Loucy (cell line): ENCODE data around the gene PRKAB1.

Experiments used
- H2AFZ ChIP-seq: fragments of 200-600 bp; sonication (generic); 2 replicates; pipeline ENCODE4 v1.6.0; 2016; ENCODE audit warnings: antibody characterized with exemption, mild to moderate bottlenecking, low read length, moderate library complexity
- H3F3A ChIP-seq: fragments of 200-600 bp; 2 replicates; pipeline ENCODE4 v1.6.0; 2016; ENCODE audit warnings: antibody characterized with exemption, low read depth, mild to moderate bottlenecking
- H3K27me3 ChIP-seq: fragments of 200-600 bp; sonication (generic); 2 replicates; pipeline ENCODE4 v1.6.1; 2014; ENCODE audit warnings: low read length, mild to moderate bottlenecking; ENCODE audit not compliant: insufficient read depth, poor library complexity, severe bottlenecking
- H3K36me3 ChIP-seq: fragments of 200-600 bp; sonication (generic); 2 replicates; pipeline ENCODE4 v1.6.1; 2016; ENCODE audit warnings: low read length; ENCODE audit not compliant: insufficient read depth
- H3K4me1 ChIP-seq: fragments of 200-600 bp; sonication (generic); 2 replicates; pipeline ENCODE4 v1.5.1; 2014; ENCODE audit warnings: low read length, mild to moderate bottlenecking; ENCODE audit not compliant: insufficient read depth, poor library complexity, severe bottlenecking
- H3K4me2 ChIP-seq: fragments of 200-600 bp; sonication (generic); 2 replicates; pipeline ENCODE4 v1.6.0; 2014; ENCODE audit warnings: antibody characterized with exemption, low read length, low read depth, mild to moderate bottlenecking; ENCODE audit not compliant: poor library complexity, severe bottlenecking
- H3K4me3 ChIP-seq: fragments of 200-600 bp; sonication (generic); 2 replicates; pipeline ENCODE4 v1.5.1; 2014; ENCODE audit warnings: low read length, mild to moderate bottlenecking, mixed read lengths; ENCODE audit not compliant: poor library complexity, severe bottlenecking
- H3K79me2 ChIP-seq: fragments of 200-600 bp; sonication (generic); 2 replicates; pipeline ENCODE4 v1.6.1; 2014; ENCODE audit warnings: low read length; ENCODE audit not compliant: insufficient read depth
- H3K9ac ChIP-seq: fragments of 200-600 bp; sonication (generic); 2 replicates; pipeline ENCODE4 v1.6.0; 2014; ENCODE audit warnings: mild to moderate bottlenecking, low read depth, low read length, moderate library complexity; ENCODE audit not compliant: poor library complexity, severe bottlenecking
- H3K9me2 ChIP-seq: fragments of 200-600 bp; sonication (generic); replicated peaks from 2 replicates; pipeline ENCODE4 v1.6.1; 2016; ENCODE audit warnings: low read depth, low read length, mixed read lengths
- H3K9me3 ChIP-seq: fragments of 200-600 bp; sonication (generic); 2 replicates; pipeline ENCODE4 v1.6.1; 2014; ENCODE audit warnings: mild to moderate bottlenecking, antibody characterized with exemption, low read length, low read depth; ENCODE audit not compliant: insufficient read depth
- H4K20me1 ChIP-seq: fragments of 200-600 bp; sonication (generic); 2 replicates; pipeline ENCODE4 v1.6.0; 2014; ENCODE audit warnings: antibody characterized with exemption, low read length, mild to moderate bottlenecking; ENCODE audit not compliant: insufficient read depth, poor library complexity, severe bottlenecking
- CTCF ChIP-seq: fragments of 200-600 bp; sonication (generic); conservative IDR thresholded peaks from 2 replicates; pipeline ENCODE4 v1.5.1; 2014; ENCODE audit warnings: mild to moderate bottlenecking, antibody characterized with exemption, low read length
- EZH2phosphoT487 ChIP-seq: fragments of 200-600 bp; IDR thresholded peaks from 2 replicates; pipeline ENCODE4 v1.6.1; 2018; ENCODE audit warnings: antibody characterized with exemption, mild to moderate bottlenecking, moderate library complexity, borderline replicate concordance

The PRKAB1 gene

GRCh38 chr12:119713551-119714031 lies 45.7 kb downstream of the PRKAB1 start:
- peaks cover 90% of the 10 kb centered on the region for H3K36me3 ChIP-seq
- TF ChIP-seq EZH2phosphoT487 (no peak), CTCF (no peak)

GRCh38 chr12:119714614-119715267 lies 46.8 kb downstream of the PRKAB1 start:
- Histone ChIP-seq H3K9me2 (no peaks in the 10 kb centered on the region), H2AFZ (no peak overlapping the region), H3K79me2 (no peaks in the 10 kb centered on the region), H3K27me3 (no peaks in the 10 kb centered on the region), H3F3A (no peaks in the 10 kb centered on the region), H3K4me3 (no peak overlapping the region), H3K9me3 (no peaks in the 10 kb centered on the region), H3K4me2 (no peak overlapping the region), H3K9ac (no peak overlapping the region), H4K20me1 (no peaks in the 10 kb centered on the region), H3K36me3 (peaks cover 90% of the 10 kb centered on the region), H3K4me1 (no peaks in the 10 kb centered on the region)
- TF ChIP-seq EZH2phosphoT487 (no peak), CTCF (no peak)

More at GRCh38 chr12:119713551-119714031, 45.7 kb downstream of the PRKAB1 start:
- Histone ChIP-seq H2AFZ (no peak overlapping the region), H3K4me2 (no peak overlapping the region), H3K79me2 (no peaks in the 10 kb centered on the region), H3F3A (no peaks in the 10 kb centered on the region), H3K9me3 (no peaks in the 10 kb centered on the region), H3K4me1 (no peaks in the 10 kb centered on the region), H4K20me1 (no peaks in the 10 kb centered on the region), H3K9me2 (no peaks in the 10 kb centered on the region), H3K9ac (no peak overlapping the region), H3K27me3 (no peaks in the 10 kb centered on the region), H3K4me3 (no peak overlapping the region)

GRCh38 chr12:119715268-119715620 lies 47.3 kb downstream of the PRKAB1 start:
- H3K9ac ChIP-seq, result no peak overlapping the region
- no peaks in the 10 kb centered on the region for H3K9me2 ChIP-seq
- TF ChIP-seq CTCF (no peak), EZH2phosphoT487 (no peak)
- H3K79me2 ChIP-seq, result no peaks in the 10 kb centered on the region
- H3K36me3 ChIP-seq, result peaks cover 90% of the 10 kb centered on the region; the same call in 1 of the 2 replicates
- no peak overlapping the region for H2AFZ ChIP-seq
- no peaks in the 10 kb centered on the region for H3F3A ChIP-seq
- H3K4me1 ChIP-seq, result no peaks in the 10 kb centered on the region
- no peak overlapping the region for H3K4me3 ChIP-seq
- H4K20me1 ChIP-seq, result no peaks in the 10 kb centered on the region
- H3K9me3 ChIP-seq, result no peaks in the 10 kb centered on the region
- H3K4me2 ChIP-seq, result no peak overlapping the region
- H3K27me3 ChIP-seq, result no peaks in the 10 kb centered on the region
